ENCODE data around the gene BCR. TPM values are rescaled to one million over a fixed set of nuclear protein-coding genes. Genes with fewer than 3 reads are reported as not detected.

The BCR gene
- total RNA-seq, 1 experiment from 2014 or later = 27.0 TPM

GRCh38 chr22:23204125-23204488 is 23.8 kb downstream of the BCR start:
- DNase-seq (ENCODE audit: low read depth in 1 of 2, low spot score in 2 of 2) = no peak
- Histone ChIP-seq H3K36me3 (peaks cover 29% of the 10 kb centered on the region), H3K27me3 (replicated peaks) (no peaks in the 10 kb centered on the region), H3K9me3 (replicated peaks) (no peaks in the 10 kb centered on the region), H3K4me1 (replicated peaks) (peaks cover 10% of the 10 kb centered on the region), H3K27ac (no peak overlapping the region), H3K4me3 (no peak overlapping the region)

- Histone ChIP-seq H3K4me3 (no peak overlapping the region), H3K27me3 (replicated peaks) (no peaks in the 10 kb centered on the region), H3K27ac (no peak overlapping the region), H3K9me3 (replicated peaks) (no peaks in the 10 kb centered on the region), H3K4me1 (replicated peaks) (peaks cover 5% of the 10 kb centered on the region; the same call in 1 of the 2 replicates), H3K36me3 (peaks cover 29% of the 10 kb centered on the region)
- DNase-seq (ENCODE audit: low read depth in 1 of 2, low spot score in 2 of 2) = no peak
Measured at GRCh38 chr22:23204541-23205157, 24.3 kb downstream of the BCR start.

- Histone ChIP-seq H3K36me3 (peaks cover 26% of the 10 kb centered on the region), H3K27ac (no peak overlapping the region)
Measured at GRCh38 chr22:23205339-23206049, 25.2 kb downstream of the BCR start.

GRCh38 chr22:23206915-23207314 is 26.6 kb downstream of the BCR start:
- no peak overlapping the region for H3K27ac ChIP-seq
- no peaks in the 10 kb centered on the region for H3K4me1 ChIP-seq (replicated peaks)
- H3K36me3 ChIP-seq = peaks cover 26% of the 10 kb centered on the region
- no peaks in the 10 kb centered on the region for H3K9me3 ChIP-seq (replicated peaks)
- no peak overlapping the region for H3K4me3 ChIP-seq
- H3K27me3 ChIP-seq (replicated peaks) = no peaks in the 10 kb centered on the region
- no peak for DNase-seq (ENCODE audit: low read depth in 1 of 2, low spot score in 2 of 2)

More at GRCh38 chr22:23205339-23206049, 25.2 kb downstream of the BCR start:
- no peaks in the 10 kb centered on the region for H3K9me3 ChIP-seq (replicated peaks)
- DNase-seq (ENCODE audit: low read depth in 1 of 2, low spot score in 2 of 2) = no peak
- H3K4me3 ChIP-seq = no peak overlapping the region
- H3K4me1 ChIP-seq (replicated peaks) = no peaks in the 10 kb centered on the region
- no peaks in the 10 kb centered on the region for H3K27me3 ChIP-seq (replicated peaks)

- Histone ChIP-seq H3K36me3 (peaks cover 25% of the 10 kb centered on the region), H3K9me3 (replicated peaks) (no peaks in the 10 kb centered on the region), H3K27me3 (replicated peaks) (no peaks in the 10 kb centered on the region)
Measured at GRCh38 chr22:23207729-23208393, 27.6 kb downstream of the BCR start.

GRCh38 chr22:23210428-23211170 is 30.3 kb downstream of the BCR start:
- Histone ChIP-seq H3K4me1 (replicated peaks) (peaks cover 10% of the 10 kb centered on the region), H3K4me3 (no peak overlapping the region), H3K27me3 (replicated peaks) (no peaks in the 10 kb centered on the region), H3K9me3 (replicated peaks) (no peaks in the 10 kb centered on the region), H3K27ac (no peak overlapping the region), H3K36me3 (peaks cover 17% of the 10 kb centered on the region)
- no peak for DNase-seq (ENCODE audit: low read depth in 1 of 2, low spot score in 2 of 2)

More at GRCh38 chr22:23207729-23208393, 27.6 kb downstream of the BCR start:
- H3K4me3 ChIP-seq = no peak overlapping the region
- no peak overlapping the region for H3K27ac ChIP-seq
- no peaks in the 10 kb centered on the region for H3K4me1 ChIP-seq (replicated peaks)
- no peak for DNase-seq (ENCODE audit: low read depth in 1 of 2, low spot score in 2 of 2)

GRCh38 chr22:23211622-23212021 is 31.3 kb downstream of the BCR start:
- no peak for DNase-seq (ENCODE audit: low read depth in 1 of 2, low spot score in 2 of 2)
- Histone ChIP-seq H3K4me1 (replicated peaks) (peaks cover 21% of the 10 kb centered on the region), H3K4me3 (no peak overlapping the region), H3K36me3 (peaks cover 15% of the 10 kb centered on the region), H3K9me3 (replicated peaks) (no peaks in the 10 kb centered on the region), H3K27ac (no peak overlapping the region), H3K27me3 (replicated peaks) (no peaks in the 10 kb centered on the region)

GRCh38 chr22:23212061-23213021 is 32.0 kb downstream of the BCR start:
- peaks cover 28% of the 10 kb centered on the region for H3K4me1 ChIP-seq (replicated peaks)
- DNase-seq (ENCODE audit: low read depth in 1 of 2, low spot score in 2 of 2) = no peak
- H3K9me3 ChIP-seq (replicated peaks) = no peaks in the 10 kb centered on the region
- no peak overlapping the region for H3K4me3 ChIP-seq
- no peak overlapping the region for H3K27ac ChIP-seq
- H3K36me3 ChIP-seq = peaks cover 15% of the 10 kb centered on the region
- H3K27me3 ChIP-seq (replicated peaks) = no peaks in the 10 kb centered on the region

- Histone ChIP-seq H3K36me3 (peaks cover 8% of the 10 kb centered on the region; the same call in 1 of the 2 replicates), H3K27ac (no peak overlapping the region), H3K4me3 (no peak overlapping the region), H3K4me1 (replicated peaks) (peaks cover 35% of the 10 kb centered on the region), H3K27me3 (replicated peaks) (no peaks in the 10 kb centered on the region), H3K9me3 (replicated peaks) (no peaks in the 10 kb centered on the region)
- no peak for DNase-seq (ENCODE audit: low read depth in 1 of 2, low spot score in 2 of 2)
Measured at GRCh38 chr22:23213022-23213555, 32.8 kb downstream of the BCR start.

- no peaks in the 10 kb centered on the region for H3K27me3 ChIP-seq (replicated peaks)
- peaks cover 42% of the 10 kb centered on the region for H3K4me1 ChIP-seq (replicated peaks)
- H3K9me3 ChIP-seq (replicated peaks) = no peaks in the 10 kb centered on the region
- H3K27ac ChIP-seq = no peak overlapping the region
- no peak for DNase-seq (ENCODE audit: low read depth in 1 of 2, low spot score in 2 of 2)
- H3K4me3 ChIP-seq = no peak overlapping the region
- H3K36me3 ChIP-seq = peaks cover 5% of the 10 kb centered on the region; the same call in 1 of the 2 replicates
Measured at GRCh38 chr22:23213581-23214334, 33.4 kb downstream of the BCR start.

- no peaks in the 10 kb centered on the region for H3K27me3 ChIP-seq (replicated peaks)
- peaks cover 48% of the 10 kb centered on the region for H3K4me1 ChIP-seq (replicated peaks)
- peaks cover 3% of the 10 kb centered on the region; the same call in 1 of the 2 replicates for H3K36me3 ChIP-seq
- H3K4me3 ChIP-seq = no peak overlapping the region
- H3K9me3 ChIP-seq (replicated peaks) = no peaks in the 10 kb centered on the region
- no peak for DNase-seq (ENCODE audit: low read depth in 1 of 2, low spot score in 2 of 2)
- H3K27ac ChIP-seq = no peak overlapping the region
Measured at GRCh38 chr22:23214398-23214797, 34.1 kb downstream of the BCR start.

Measured in SJSA1 (cell line).